ENCODE results near the gene SLC16A7. TPM values are rescaled to one million over a fixed set of nuclear protein-coding genes. Genes with fewer than 3 reads are reported as not detected.

Gene SLC16A7
- total RNA-seq, result 22.9 and 27.3 TPM in 2 replicates

GRCh38 chr12:59595883-59596540 lies at the start of gene SLC16A7:
Gene SLC16A7 (plus strand): TSS chr12:59596029. CDS start chr12:59704802, 108,773 bp downstream.

